Measurements from ENCODE around the gene CETP. TPM values are rescaled to one million over a fixed set of nuclear protein-coding genes. Genes with fewer than 3 reads are reported as not detected.

CETP gene
- total and polyA plus RNA-seq, 2 of the 8 experiments (the other 6 are each of a cell fraction or from before 2014, with no cell fraction given), result not detected

DNA sequence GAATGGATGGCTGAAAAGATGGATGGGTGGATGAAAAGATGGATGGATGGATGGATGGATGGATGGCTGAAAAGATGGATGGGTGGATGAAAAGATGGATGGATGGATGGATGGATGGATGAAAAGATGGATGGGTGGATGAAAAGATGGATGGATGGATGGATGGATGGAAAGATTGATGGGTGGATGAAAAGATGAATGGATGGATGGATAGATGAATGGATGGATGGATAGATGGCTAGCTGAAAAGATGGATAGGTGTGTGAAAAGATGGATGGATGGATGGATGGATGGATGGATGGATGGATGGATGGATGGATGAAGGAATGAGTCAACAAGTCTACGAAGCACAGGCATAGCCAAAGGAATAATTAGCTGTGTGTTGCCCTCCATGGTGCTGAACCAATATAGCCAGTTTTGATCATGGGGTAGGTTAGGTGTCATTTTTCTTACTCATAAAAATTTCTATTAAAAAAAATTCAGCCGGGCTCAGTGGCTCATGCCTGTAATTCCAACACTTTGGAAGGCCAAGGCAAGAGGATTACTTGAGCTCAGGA is 68.7 kb downstream of the CETP start:
- ChIA-PET POLR2A (ENCODE audit: partially characterized antibody) (interaction anchor here (0.7 kb wide), 1 partner anchor 95 kb away, joined by 3 read pairs; no protein-coding TSS in a partner anchor), CTCF (ENCODE audit: partially characterized antibody) (interaction anchor here (1.5 to 3.1 kb wide), 3 partner anchors 10 to 121 kb away, joined by 4 to 13 read pairs (median 6); no protein-coding TSS in a partner anchor)
- DNase-seq (ENCODE audit: low read depth in 1 of 2, low spot score in 2 of 2) (no peak), FAIRE-seq (no peak)
- Histone ChIP-seq H3K27me3 (replicated peaks in 1 of 4; ENCODE audit: control insufficient read depth in 3 of 4, extremely low read depth in 1 of 4, insufficient read depth in 3 of 4, low read length in 3 of 4) (no peaks in the 10 kb centered on the region), H4K8ac (ENCODE audit: extremely low read depth, insufficient read depth, low read length) (no peak overlapping the region), H3K56ac (replicated peaks; ENCODE audit: insufficient read length, low read depth, low read length) (peak overlapping the region; percentile 95), H2BK5ac (ENCODE audit: low read depth, low read length) (no peak overlapping the region), H4K20me1 (replicated peaks in 1 of 2; ENCODE audit: control insufficient read depth in 1 of 2, insufficient read depth in 2 of 2, low read length in 2 of 2) (peaks cover 0 to 2% of the 10 kb centered on the region in 2 experiments), H2AFZ (ENCODE audit: low read length) (no peak overlapping the region), H3K23me2 (ENCODE audit: low read depth, low read length) (peaks cover 6% of the 10 kb centered on the region; the same call in 1 of the 2 replicates), H3K4ac (replicated peaks; ENCODE audit: insufficient read length, low read depth, low read length) (no peak overlapping the region), H3K27ac (ENCODE audit: low read depth, low read length) (no peak overlapping the region), H3K18ac (ENCODE audit: extremely low read depth, low read length) (no peak overlapping the region), H2BK15ac (ENCODE audit: low read length) (no peak overlapping the region), H3K4me3 (ENCODE audit: extremely low read depth in 1 of 4, insufficient read depth in 2 of 4, low read depth in 3 of 4, low read length in 4 of 4) (no peak overlapping the region), H3K4me2 (ENCODE audit: insufficient read depth in 1 of 2, low read depth in 2 of 2, low read length in 2 of 2) (no peak overlapping the region), H3K14ac (ENCODE audit: insufficient read length) (no peak overlapping the region), H2BK12ac (ENCODE audit: low read depth, low read length) (no peak overlapping the region), H3K23ac (ENCODE audit: insufficient read length) (no peak overlapping the region), H3K36me3 (ENCODE audit: control insufficient read depth in 2 of 4, insufficient read depth in 4 of 4, low read length in 3 of 4) (no peaks in the 10 kb centered on the region), H3K9ac (replicated peaks in 1 of 4; ENCODE audit: extremely low read depth in 1 of 4, low read depth in 3 of 4, low read length in 3 of 4) (no peak overlapping the region), H3K79me2 (ENCODE audit: control insufficient read depth in 1 of 2, insufficient read depth in 2 of 2, low read length in 2 of 2) (no peaks in the 10 kb centered on the region), H3K4me1 (replicated peaks in 1 of 4; ENCODE audit: control insufficient read depth in 3 of 4, insufficient read depth in 4 of 4, low read length in 3 of 4) (no peaks in the 10 kb centered on the region), H3K9me3 (ENCODE audit: insufficient read depth in 2 of 2, low read depth in 1 of 2, low read length in 1 of 2) (no peaks in the 10 kb centered on the region), H2AK5ac (ENCODE audit: low read depth, low read length) (no peak overlapping the region), H2BK20ac (ENCODE audit: low read length) (no peak overlapping the region), H4K5ac (ENCODE audit: insufficient read length, low read depth, low read length) (no peak overlapping the region), H3K79me1 (ENCODE audit: low read depth, low read length) (no peaks in the 10 kb centered on the region), H2BK120ac (replicated peaks; ENCODE audit: low read depth, low read length) (no peak overlapping the region), H4K91ac (replicated peaks; ENCODE audit: insufficient read length, low read length) (no peak overlapping the region)
- no peak for TF ChIP-seq MAFK (IDR thresholded peaks at IDR 0.05; ENCODE audit: low read depth, low read length)
- TF ChIP-seq RAD21 (IDR thresholded peaks at IDR 0.05 in 1 of 2, conservative IDR thresholded peaks at IDR 0.05 in 1 of 2; ENCODE audit: low read depth in 2 of 2, low read length in 2 of 2), result no peak
- no peak for TF ChIP-seq NRF1 (IDR thresholded peaks at IDR 0.05; ENCODE audit: low read depth, low read length)
- TF ChIP-seq, protein P1, sequence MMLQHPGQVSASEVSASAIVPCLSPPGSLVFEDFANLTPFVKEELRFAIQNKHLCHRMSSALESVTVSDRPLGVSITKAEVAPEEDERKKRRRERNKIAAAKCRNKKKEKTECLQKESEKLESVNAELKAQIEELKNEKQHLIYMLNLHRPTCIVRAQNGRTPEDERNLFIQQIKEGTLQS (IDR thresholded peaks at IDR 0.05; ENCODE audit: insufficient read depth, low read depth, low read length), result no peak
- TF ChIP-seq GTF2F1 (IDR thresholded peaks at IDR 0.05; ENCODE audit: borderline replicate concordance, low read depth, low read length), result no peak
- no peak for TF ChIP-seq SP2 (IDR thresholded peaks at IDR 0.05; ENCODE audit: low read length)
- TF ChIP-seq CBX8 (IDR thresholded peaks at IDR 0.05; ENCODE audit: borderline replicate concordance, low read depth, low read length), result no peak
- TF ChIP-seq RBBP5 (IDR thresholded peaks at IDR 0.05; ENCODE audit: borderline replicate concordance, low read depth, low read length), result no peak
- no peak for TF ChIP-seq CEBPB (IDR thresholded peaks at IDR 0.05; ENCODE audit: low read depth, low read length)
- TF ChIP-seq TBP (IDR thresholded peaks at IDR 0.05; ENCODE audit: low read depth, low read length), result no peak
- no peak for TF ChIP-seq KDM1A (IDR thresholded peaks at IDR 0.05; ENCODE audit: borderline replicate concordance, low read length)
- WGBS, 2 experiments (ENCODE audit: extremely low coverage in 1 of 2, insufficient coverage in 1 of 2, insufficient read length in 1 of 2, insufficient replicate concordance in 2 of 2, low coverage in 1 of 2, low lambda C conversion rate in 2 of 2, missing lambda C conversion rate in 1 of 2), result 75% methylated on average over 2 of the region's 2 CpGs; no CpG with 5 or more reads in 1 of the 2 experiments
